CD4-positive, alpha-beta T cell treated with Interleukin-6 for 4 hours (primary cell): ENCODE measurements around the gene BAD.

Experiments used
- DNase-seq: peaks from one replicate; pipeline ENCODE4 v3.0.0-alpha.2; 2020; ENCODE audit warnings: mixed read lengths

BAD gene

DNA sequence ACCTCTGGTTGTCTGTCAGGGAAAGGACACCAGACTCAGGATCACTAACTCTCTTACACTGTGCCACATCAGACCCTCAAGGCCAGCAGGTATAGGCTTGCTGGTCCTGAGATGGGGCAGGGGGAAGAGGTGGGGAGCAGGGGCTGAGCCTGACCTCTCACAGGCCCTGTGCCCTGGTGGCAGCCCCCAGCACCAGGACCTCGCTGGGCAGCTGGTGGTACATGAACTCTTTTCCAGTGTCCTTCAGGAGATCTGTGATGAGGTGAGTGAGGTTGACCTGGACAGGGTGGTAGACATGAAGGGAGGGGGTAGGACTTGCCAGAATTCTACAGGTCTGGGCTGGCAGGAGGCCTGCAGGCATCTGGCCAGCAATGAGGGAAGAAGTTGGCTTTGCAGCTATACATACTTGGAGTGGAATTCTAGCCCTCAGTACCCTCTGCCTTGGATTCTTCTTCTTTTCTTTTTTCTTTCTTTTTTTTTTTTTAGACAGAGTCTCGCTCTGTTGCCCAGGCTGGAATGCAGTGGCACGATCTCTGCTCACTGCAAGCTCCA, 57.0 kb downstream of the BAD start:
- DNase-seq, result no peak

DNA sequence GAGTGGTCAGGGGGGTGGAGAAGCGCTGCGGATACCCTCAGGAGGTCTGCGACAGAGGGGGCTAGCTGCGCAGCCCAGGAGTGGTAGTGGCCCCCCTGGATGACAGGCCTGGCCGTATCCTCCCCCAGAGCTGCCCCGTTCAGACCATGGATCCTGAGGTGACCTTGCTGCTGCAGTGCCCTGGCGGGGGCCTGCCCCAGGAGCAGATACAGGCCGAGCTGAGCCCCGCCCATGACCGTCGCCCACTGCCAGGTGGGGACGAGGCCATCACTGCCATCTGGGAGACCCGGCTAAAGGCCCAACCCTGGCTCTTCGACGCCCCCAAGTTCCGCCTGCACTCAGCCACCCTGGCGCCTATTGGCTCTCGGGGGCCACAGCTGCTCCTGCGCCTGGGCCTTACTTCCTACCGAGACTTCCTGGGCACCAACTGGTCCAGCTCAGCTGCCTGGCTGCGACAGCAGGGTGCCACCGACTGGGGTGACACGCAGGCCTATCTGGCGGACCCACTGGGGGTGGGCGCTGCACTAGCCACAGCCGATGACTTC, 57.9 kb downstream of the BAD start:
- peak; percentile 71 for DNase-seq

DNA sequence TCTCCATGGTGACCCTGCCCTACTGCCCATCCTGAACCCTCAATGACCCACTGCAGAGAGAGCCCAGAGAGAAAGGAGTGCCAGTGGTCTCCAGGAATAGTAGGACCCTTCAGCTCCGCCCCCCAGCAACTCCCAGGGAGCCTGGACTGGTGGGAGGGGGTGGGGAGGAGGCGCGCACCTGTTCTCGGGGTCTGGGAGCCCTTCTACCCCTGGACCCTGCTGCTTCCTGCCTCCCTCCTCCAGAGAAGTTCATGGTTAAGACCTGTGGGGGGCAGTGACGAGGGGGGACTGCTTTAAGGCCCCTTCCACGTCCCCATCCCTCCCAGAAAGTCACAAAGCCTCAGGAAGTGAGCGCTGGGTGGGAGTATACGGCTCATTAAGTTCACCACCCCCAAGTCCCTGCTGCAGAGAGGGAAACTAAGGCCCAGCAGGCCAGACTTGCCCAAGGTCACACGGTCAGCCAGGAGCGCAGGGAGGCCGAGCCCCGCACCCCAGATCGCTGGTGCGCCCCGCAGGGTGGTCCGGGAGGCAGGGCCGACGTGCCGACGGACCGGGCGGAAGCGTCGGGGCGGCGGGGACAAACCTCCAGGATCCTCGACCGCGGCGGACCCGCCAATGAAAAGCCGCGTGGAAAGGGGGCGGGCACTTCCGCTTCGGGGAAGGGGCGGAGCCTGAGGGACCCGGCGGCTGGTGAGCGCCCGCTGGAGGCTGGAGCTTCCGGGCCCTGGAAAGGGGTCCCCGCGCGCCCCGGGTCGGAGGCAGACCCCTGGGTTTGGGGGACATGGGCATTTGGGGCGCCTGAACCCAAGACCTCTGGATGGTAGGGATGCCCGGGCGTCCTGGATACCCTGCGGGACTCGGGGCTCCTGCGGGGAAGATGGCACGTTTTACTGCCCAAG, 58.6 kb downstream of the BAD start, which contains the start of the genes NUDT22 and TRPT1:
Gene NUDT22, plus strand, starts transcription at position 667 of the 899 bp plus-strand sequence. CDS start 379 bp downstream, outside the sequence.
Gene TRPT1, minus strand, starts transcription at position 579 of the 899 bp plus-strand sequence. Its CDS starts 326 bp downstream, at position 253.
- DNase-seq, result peak; percentile 95

DNA sequence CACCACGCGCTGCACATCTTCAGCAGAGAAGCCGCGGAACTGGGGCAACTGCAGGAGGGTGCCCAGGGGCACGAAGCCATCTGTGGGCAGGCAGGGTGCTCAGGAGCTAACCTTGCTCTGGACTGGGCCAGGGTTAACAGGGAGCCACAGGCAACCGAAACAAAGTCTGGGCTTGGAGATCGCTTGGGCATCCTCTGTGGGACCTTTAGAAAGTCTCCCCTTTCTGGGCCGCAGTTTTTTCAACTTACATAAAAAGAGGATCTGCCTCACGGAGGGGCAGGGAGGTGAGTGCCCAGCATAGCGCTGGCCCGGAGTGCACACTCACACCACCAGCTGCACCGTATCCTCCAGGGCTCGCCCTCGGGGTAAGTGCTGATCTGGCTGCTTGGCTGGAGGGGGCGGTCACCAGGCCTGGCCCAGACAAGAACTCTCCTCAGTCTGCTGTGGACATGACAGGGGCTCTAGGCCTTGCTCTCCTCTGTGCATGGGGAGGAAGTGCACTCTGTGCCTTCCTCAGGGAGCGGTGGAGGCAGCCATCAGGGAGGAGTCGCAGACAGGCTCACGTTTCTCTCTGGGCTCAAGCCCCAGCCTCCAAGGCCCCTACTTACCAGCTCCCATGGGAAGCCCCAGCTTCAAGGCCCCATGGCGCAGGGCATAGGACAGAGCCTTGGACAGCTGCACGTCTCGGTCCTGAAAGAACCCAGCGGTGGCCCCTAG, 59.4 kb downstream of the BAD start:
- DNase-seq, result no peak

DNA sequence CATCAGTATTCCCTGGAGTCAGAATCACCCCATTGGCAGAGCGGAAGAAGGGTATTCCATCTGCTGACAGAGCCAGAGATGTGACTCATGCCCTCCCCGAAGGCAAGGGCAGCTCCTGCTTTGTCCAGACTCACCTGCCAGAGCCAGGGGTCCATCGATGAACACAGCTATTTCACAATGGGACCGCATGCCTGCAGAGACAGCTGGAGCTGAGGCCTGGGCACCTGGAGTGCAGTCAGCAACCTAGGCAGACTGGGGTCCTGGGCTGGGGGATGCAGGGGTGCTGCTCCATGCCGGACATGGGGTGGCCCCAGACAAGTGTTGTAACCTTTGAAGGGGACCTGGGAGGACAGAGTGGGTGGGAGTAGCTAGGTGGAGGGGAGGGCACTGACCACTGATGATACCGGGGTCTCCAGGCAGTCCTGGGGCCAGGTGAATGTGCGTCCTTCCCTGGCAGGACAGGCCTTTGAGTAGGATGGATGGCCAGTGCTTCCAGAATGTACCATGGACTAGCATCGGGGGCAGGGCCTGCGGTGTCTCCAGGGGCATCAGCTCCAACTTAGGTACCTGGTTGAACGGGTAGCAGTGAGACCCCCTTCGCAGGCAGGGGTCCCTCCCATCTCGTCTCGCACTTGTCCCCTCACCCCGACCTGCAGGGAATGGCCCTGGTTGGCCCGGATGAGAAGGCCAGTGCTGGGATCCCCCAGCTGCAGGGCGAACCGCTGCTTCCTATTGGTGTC, 60.1 kb downstream of the BAD start:
- no peak for DNase-seq

DNA sequence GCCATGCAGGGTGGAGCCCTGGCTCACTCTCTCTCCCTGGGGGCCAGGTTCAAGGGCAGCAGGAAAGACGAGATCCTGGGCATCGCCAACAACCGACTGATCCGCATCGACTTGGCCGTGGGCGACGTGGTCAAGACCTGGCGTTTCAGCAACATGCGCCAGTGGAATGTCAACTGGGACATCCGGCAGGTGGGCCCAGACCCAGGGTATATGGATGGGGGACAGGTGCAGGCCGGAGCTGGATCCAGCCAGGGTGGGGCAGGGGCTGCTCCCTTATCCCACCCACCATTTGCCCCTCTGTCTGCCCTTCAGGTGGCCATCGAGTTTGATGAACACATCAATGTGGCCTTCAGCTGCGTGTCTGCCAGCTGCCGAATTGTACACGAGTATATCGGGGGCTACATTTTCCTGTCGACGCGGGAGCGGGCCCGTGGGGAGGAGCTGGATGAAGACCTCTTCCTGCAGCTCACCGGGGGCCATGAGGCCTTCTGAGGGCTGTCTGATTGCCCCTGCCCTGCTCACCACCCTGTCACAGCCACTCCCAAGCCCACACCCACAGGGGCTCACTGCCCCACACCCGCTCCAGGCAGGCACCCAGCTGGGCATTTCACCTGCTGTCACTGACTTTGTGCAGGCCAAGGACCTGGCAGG, 61.3 kb downstream of the BAD start:
- no peak for DNase-seq

DNA sequence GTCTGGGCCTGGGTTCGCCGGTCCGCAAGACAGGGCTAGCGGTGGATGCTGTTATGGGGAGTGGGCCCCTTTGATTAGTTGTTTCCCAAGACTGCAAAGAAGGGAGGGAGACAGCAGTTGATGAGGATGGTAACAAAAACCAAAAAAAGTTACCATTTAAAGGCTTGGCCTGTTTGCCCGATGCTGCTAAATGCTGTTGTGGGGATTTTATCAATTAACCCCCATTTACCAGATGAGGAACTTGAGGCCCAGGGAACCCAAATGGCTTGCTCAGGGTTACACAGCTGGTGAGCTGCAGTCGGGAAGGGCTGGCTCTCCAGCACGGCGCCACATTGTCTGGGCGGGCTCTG, 61.8 kb downstream of the BAD start:
- no peak for DNase-seq

DNA sequence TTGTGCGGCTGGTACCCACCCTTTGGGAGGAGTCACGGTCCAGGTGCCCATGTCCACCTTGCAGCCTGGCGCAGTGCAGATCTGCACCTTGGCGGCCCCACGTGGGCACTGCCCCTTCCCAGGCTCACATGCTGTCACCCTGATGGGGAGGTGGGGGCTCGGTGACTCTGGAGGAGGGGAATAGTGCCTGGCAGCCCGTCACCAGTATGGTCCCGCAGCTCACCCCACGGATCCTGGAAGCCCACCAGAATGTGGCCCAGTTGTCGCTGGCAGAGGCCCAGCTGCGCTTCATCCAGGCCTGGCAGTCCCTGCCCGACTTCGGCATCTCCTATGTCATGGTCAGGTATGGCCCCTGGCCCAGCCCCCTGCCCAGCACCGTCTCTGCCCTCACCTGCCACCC, 63.7 kb downstream of the BAD start:
- no peak for DNase-seq

DNA sequence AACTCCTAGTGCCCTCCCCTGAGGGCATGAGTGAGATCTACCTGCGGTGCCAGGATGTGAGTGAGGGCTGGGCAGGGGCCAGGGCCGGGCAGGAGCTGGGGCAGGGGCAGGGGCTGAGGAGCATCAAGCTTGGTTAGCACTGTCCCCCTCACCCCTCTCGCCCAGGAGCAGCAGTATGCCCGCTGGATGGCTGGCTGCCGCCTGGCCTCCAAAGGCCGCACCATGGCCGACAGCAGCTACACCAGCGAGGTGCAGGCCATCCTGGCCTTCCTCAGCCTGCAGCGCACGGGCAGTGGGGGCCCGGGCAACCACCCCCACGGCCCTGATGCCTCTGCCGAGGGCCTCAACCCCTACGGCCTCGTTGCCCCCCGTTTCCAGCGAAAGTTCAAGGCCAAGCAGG, 64.2 kb downstream of the BAD start:
- DNase-seq, result no peak
